ENCODE measurements around the gene MRC1.
"Not testable (repeated sequence)": the region's sequence is repeated elsewhere in the genome, so short reads cannot be mapped to it uniquely, and the experiment has no call there.

Gene MRC1

GRCh38 chr10:17906002-17906401, 96.9 kb downstream of the MRC1 start:
- no peak for DNase-seq (ENCODE audit: low read depth)

- DNase-seq (ENCODE audit: low read depth), result no peak
Measured at GRCh38 chr10:17907641-17908040, 98.5 kb downstream of the MRC1 start.

- DNase-seq (ENCODE audit: low read depth), result peak; percentile 10
Measured at GRCh38 chr10:17910125-17910789, 101.1 kb downstream of the MRC1 start.

- no peak for DNase-seq (ENCODE audit: low read depth)
Measured at GRCh38 chr10:17912754-17913153, 103.6 kb downstream of the MRC1 start.

GRCh38 chr10:17913604-17914003, 104.5 kb downstream of the MRC1 start:
- no peak for DNase-seq (ENCODE audit: low read depth)

GRCh38 chr10:17914169-17915045, 105.3 kb downstream of the MRC1 start:
- no peak for DNase-seq (ENCODE audit: low read depth)

GRCh38 chr10:17915181-17915580, 106.0 kb downstream of the MRC1 start:
- no peak for DNase-seq (ENCODE audit: low read depth)

GRCh38 chr10:17918187-17918903, 109.2 kb downstream of the MRC1 start:
- no peak for DNase-seq (ENCODE audit: low read depth)

GRCh38 chr10:17921378-17921777, 112.2 kb downstream of the MRC1 start:
- DNase-seq (ENCODE audit: low read depth), result no peak

GRCh38 chr10:17923728-17924127, 114.6 kb downstream of the MRC1 start:
- peak; percentile 75 for DNase-seq (ENCODE audit: low read depth)

- no peak for DNase-seq (ENCODE audit: low read depth)
Measured at GRCh38 chr10:17943033-17943745, 134.0 kb downstream of the MRC1 start.

GRCh38 chr10:17950269-17950668, 141.1 kb downstream of the MRC1 start:
- not testable (repeated sequence) for DNase-seq (ENCODE audit: low read depth)

- no peak for DNase-seq (ENCODE audit: low read depth)
Measured at GRCh38 chr10:17950726-17951125, 141.6 kb downstream of the MRC1 start.

GRCh38 chr10:17951868-17952371, 142.8 kb downstream of the MRC1 start, which contains the start of gene SLC39A12:
Gene SLC39A12 (plus strand): TSS chr10:17951918. CDS start chr10:17953277, 1,359 bp downstream.
- DNase-seq (ENCODE audit: low read depth), result peak; percentile 42

GRCh38 chr10:17954372-17954771, 145.2 kb downstream of the MRC1 start:
- not testable (repeated sequence) for DNase-seq (ENCODE audit: low read depth)

GRCh38 chr10:17954861-17955260, 145.7 kb downstream of the MRC1 start:
- DNase-seq (ENCODE audit: low read depth), result no peak

GRCh38 chr10:17958049-17958448, 148.9 kb downstream of the MRC1 start:
- DNase-seq (ENCODE audit: low read depth), result no peak

GRCh38 chr10:17959870-17960269, 150.7 kb downstream of the MRC1 start:
- DNase-seq (ENCODE audit: low read depth), result no peak

All from non-pigmented ciliary epithelial cell (primary cell).